PC-3 (cell line): ENCODE results near the gene CRLF1.

Source experiments
- CTCF ChIP-seq: fragments of 300-600 bp; sonication (generic); conservative IDR thresholded peaks from 2 replicates; pipeline ENCODE4 v1.5.1; 2017; ENCODE audit warnings: antibody characterized with exemption, low read depth, mild to moderate bottlenecking, low read length
- EZH2 ChIP-seq: fragments of 300-600 bp; sonication (generic); IDR thresholded peaks from one replicate; pipeline ENCODE4 v1.6.1; 2017; ENCODE audit warnings: antibody characterized with exemption, mild to moderate bottlenecking, low read length; ENCODE audit not compliant: unreplicated experiment
- EZH2phosphoT487 ChIP-seq: fragments of 300-600 bp; sonication (generic); IDR thresholded peaks from 2 replicates; pipeline ENCODE4 v1.6.1; 2018; ENCODE audit warnings: mild to moderate bottlenecking, antibody characterized with exemption, low read length, borderline replicate concordance

- no peak for TF ChIP-seq EZH2phosphoT487
- no peak for TF ChIP-seq CTCF
- TF ChIP-seq EZH2 = no peak
These were observed 17.0 kb downstream of the CRLF1 start for GRCh38 chr19:18589380-18590272.
